ENCODE data around the gene TMEM247.

The TMEM247 gene

GRCh38 chr2:46479265-46479664 lies at the start of gene TMEM247:
TMEM247 (plus strand) TSS chr2:46479565.
- no peak for DNase-seq (ENCODE audit: low read depth)

- no peak for DNase-seq (ENCODE audit: low read depth)
Observed at GRCh38 chr2:46430413-46430812, 49.0 kb upstream of the TMEM247 start.

- DNase-seq (ENCODE audit: low read depth) = no peak
Observed at GRCh38 chr2:46430992-46431391, 48.4 kb upstream of the TMEM247 start.

GRCh38 chr2:46431481-46432235 lies 47.7 kb upstream of the TMEM247 start:
- no peak for DNase-seq (ENCODE audit: low read depth)

- DNase-seq (ENCODE audit: low read depth) = no peak
Observed at GRCh38 chr2:46434851-46435273, 44.5 kb upstream of the TMEM247 start.

GRCh38 chr2:46435353-46435752 lies 44.0 kb upstream of the TMEM247 start:
- no peak for DNase-seq (ENCODE audit: low read depth)

- DNase-seq (ENCODE audit: low read depth) = no peak
Observed at GRCh38 chr2:46435796-46436360, 43.5 kb upstream of the TMEM247 start.

GRCh38 chr2:46436800-46437199 lies 42.6 kb upstream of the TMEM247 start:
- no peak for DNase-seq (ENCODE audit: low read depth)

GRCh38 chr2:46438102-46438501 lies 41.3 kb upstream of the TMEM247 start:
- DNase-seq (ENCODE audit: low read depth) = no peak

GRCh38 chr2:46438794-46439193 lies 40.6 kb upstream of the TMEM247 start:
- no peak for DNase-seq (ENCODE audit: low read depth)

- no peak for DNase-seq (ENCODE audit: low read depth)
Observed at GRCh38 chr2:46439582-46439981, 39.8 kb upstream of the TMEM247 start.

GRCh38 chr2:46441838-46442712 lies 37.3 kb upstream of the TMEM247 start:
- no peak for DNase-seq (ENCODE audit: low read depth)

GRCh38 chr2:46444732-46445131 lies 34.6 kb upstream of the TMEM247 start:
- no peak for DNase-seq (ENCODE audit: low read depth)

- no peak for DNase-seq (ENCODE audit: low read depth)
Observed at GRCh38 chr2:46445556-46445955, 33.8 kb upstream of the TMEM247 start.

- no peak for DNase-seq (ENCODE audit: low read depth)
Observed at GRCh38 chr2:46446871-46447568, 32.3 kb upstream of the TMEM247 start.

- DNase-seq (ENCODE audit: low read depth) = no peak
Observed at GRCh38 chr2:46447649-46448048, 31.7 kb upstream of the TMEM247 start.

GRCh38 chr2:46448111-46448510 lies 31.3 kb upstream of the TMEM247 start:
- DNase-seq (ENCODE audit: low read depth) = no peak

GRCh38 chr2:46448641-46449040 lies 30.7 kb upstream of the TMEM247 start:
- no peak for DNase-seq (ENCODE audit: low read depth)

GRCh38 chr2:46449700-46450099 lies 29.7 kb upstream of the TMEM247 start:
- no peak for DNase-seq (ENCODE audit: low read depth)

GRCh38 chr2:46451131-46451711 lies 28.1 kb upstream of the TMEM247 start:
- DNase-seq (ENCODE audit: low read depth) = no peak

GRCh38 chr2:46456789-46457188 lies 22.6 kb upstream of the TMEM247 start:
- no peak for DNase-seq (ENCODE audit: low read depth)

Data from stimulated activated CD8-positive, alpha-beta memory T cell treated with anti-CD3 and anti-CD28 coated beads, Interleukin-12 subunit alpha, Interleukin-12 subunit beta, amount 100 ng/mL, for 4 hours (primary cell).